K562 (cell line): ENCODE results near the gene CEP57. TPM values are rescaled to one million over a fixed set of nuclear protein-coding genes. Genes with fewer than 3 reads are reported as not detected.

Experiments used
- ATAC-seq: fragments of 200-7000 bp; cut with Tn5 transposase; 3 replicates; pipeline ENCODE4 v1.9.1; 2020; ENCODE audit warnings: moderate library complexity
- BruUV-seq: library from RNA; stranded (reverse); fragments of 400-500 nt; replicated peaks from 2 replicates; lab custom pipeline; 2021; lab: Mats Ljungman, UMichigan
- CTCF ChIA-PET: fragments of 300-600 bp; formaldehyde crosslinking; extraction: SDS; loops from one replicate; lab custom pipeline; 2021; ENCODE audit warnings: low intra/inter-chr PET ratio; lab: Yijun Ruan, JAX
- POLR2A ChIA-PET: fragments of 300-600, 350-650 bp; sonication (Branson Sonifier 250); formaldehyde crosslinking; extraction: SDS; loops from one replicate; lab custom pipeline; 2021; ENCODE audit warnings: antibody characterized with exemption, inconsistent platforms; lab: Yijun Ruan, JAX
- DNase-seq, 4 experiments: peaks; one replicate each; pipeline versions ENCODE4 v3.0.0 to v3.0.0-alpha.2; 2011 to 2018; ENCODE audit warnings: low spot score in 3 of 4, mixed read lengths in 3 of 4; ENCODE audit errors: extremely low read depth in 1 of 4
- FAIRE-seq: peaks from 2 replicates; lab custom pipeline; 2011; peaks lifted over from hg19 to GRCh38; lab: Jason Lieb, UNC
- H2AFZ ChIP-seq: 2 replicates; pipeline ENCODE4 v1.6.0; 2011; ENCODE audit warnings: low read depth, low read length, control low read depth, inconsistent platforms
- H3K27ac ChIP-seq: fragments of 200-600 bp; 3 replicates; pipeline ENCODE4 v1.8.0; 2011; ENCODE audit warnings: low read depth, mild to moderate bottlenecking, control low read depth, inconsistent platforms, low read length, moderate library complexity, mixed read lengths; ENCODE audit errors: extremely low read depth
- H3K27me3 ChIP-seq, 2 experiments: fragments of 300-600 bp in 1 of 2; 2 replicates in 1 of 2; 3 replicates in 1 of 2; pipeline versions ENCODE4 v1.6.0 to v1.8.0; 2011; ENCODE audit warnings: inconsistent platforms in 2 of 2, low read length in 2 of 2, mild to moderate bottlenecking in 1 of 2, mixed read lengths in 1 of 2, moderate library complexity in 1 of 2; ENCODE audit not compliant: control insufficient read depth in 2 of 2, insufficient read depth in 2 of 2
- H3K36me3 ChIP-seq: fragments of 300-600 bp; 3 replicates; pipeline ENCODE4 v1.8.0; 2011; ENCODE audit warnings: mild to moderate bottlenecking, low read length, inconsistent platforms; ENCODE audit not compliant: control insufficient read depth, insufficient read depth
- H3K4me1 ChIP-seq, 2 experiments: fragments of 200-600 bp in 1 of 2; replicated peaks in 1 of 2; 2 replicates in 1 of 2; 3 replicates in 1 of 2; pipeline versions ENCODE4 v1.5.1 to v1.8.0; 2011; ENCODE audit warnings: inconsistent platforms in 2 of 2, low read length in 2 of 2, mild to moderate bottlenecking in 1 of 2, mixed read lengths in 1 of 2, moderate library complexity in 1 of 2; ENCODE audit not compliant: control insufficient read depth in 2 of 2, insufficient read depth in 2 of 2
- H3K4me2 ChIP-seq: 2 replicates; pipeline ENCODE4 v1.6.1; 2011; ENCODE audit warnings: low read length, control low read depth, inconsistent platforms, mixed read lengths; ENCODE audit not compliant: insufficient read depth
- H3K4me3 ChIP-seq: fragments of 200-600 bp; sonication (generic), shearing (Covaris generic); 2 replicates; pipeline ENCODE4 v1.5.1; 2016; ENCODE audit warnings: control low read depth, inconsistent platforms
- H3K79me2 ChIP-seq: fragments of 200-600 bp; 3 replicates; pipeline ENCODE4 v1.8.0; 2011; ENCODE audit warnings: low read length, inconsistent platforms; ENCODE audit not compliant: control insufficient read depth, insufficient read depth
- H3K9ac ChIP-seq, 2 experiments: 2 replicates each; pipeline versions ENCODE4 v1.6.0 to v1.6.1; 2011; ENCODE audit warnings: low read depth in 2 of 2, low read length in 2 of 2, control low read depth in 1 of 2, inconsistent platforms in 1 of 2, mild to moderate bottlenecking in 1 of 2, mixed read lengths in 1 of 2; ENCODE audit not compliant: insufficient read depth in 1 of 2
- H3K9me1 ChIP-seq: one replicate; pipeline ENCODE4 v1.6.0; 2011; ENCODE audit warnings: inconsistent platforms, mild to moderate bottlenecking, low read length, moderate library complexity; ENCODE audit not compliant: control insufficient read depth, insufficient read depth
- H3K9me3 ChIP-seq: replicated peaks from 2 replicates; pipeline ENCODE4 v1.5.1; 2011; ENCODE audit warnings: low read depth, low read length, inconsistent platforms; ENCODE audit not compliant: control insufficient read depth, insufficient read depth
- H4K20me1 ChIP-seq: replicated peaks from 2 replicates; pipeline ENCODE4 v1.6.1; 2011; ENCODE audit warnings: low read length, inconsistent platforms, mixed read lengths; ENCODE audit not compliant: control insufficient read depth, insufficient read depth
- FOSL1 ChIP-seq: fragments of 200-800 bp; sonication (Bioruptor generic); conservative IDR thresholded peaks from 2 replicates; pipeline ENCODE4 v1.6.1; 2016; ENCODE audit warnings: missing genetic modification characterization, missing compliant biosample characterization
- HES1 ChIP-seq: fragments of 450-650 bp; IDR thresholded peaks from 2 replicates; pipeline ENCODE4 v1.6.1; 2016; ENCODE audit warnings: low read depth, mild to moderate bottlenecking, moderate library complexity
- KAT2B ChIP-seq: IDR thresholded peaks from one replicate; pipeline ENCODE4 v1.6.1; 2012; ENCODE audit warnings: low read depth, mild to moderate bottlenecking, control low read depth, inconsistent platforms, low read length, moderate library complexity
- NFE2 ChIP-seq: IDR thresholded peaks from 2 replicates; pipeline ENCODE4 v1.6.1; 2014; ENCODE audit warnings: antibody characterized with exemption, low read depth
- RERE ChIP-seq: sonication (generic); formaldehyde crosslinking; IDR thresholded peaks from 2 replicates; pipeline ENCODE4 v1.8.0; 2023; ENCODE audit warnings: missing genetic modification reagents, mild to moderate bottlenecking, borderline replicate concordance
- RFX7 ChIP-seq: fragments of 250-450 bp; sonication (Bioruptor Pico); IDR thresholded peaks from 2 replicates; pipeline ENCODE4 v1.5.1; 2021; ENCODE audit warnings: mild to moderate bottlenecking
- SMARCA5 ChIP-seq: fragments of 450-650 bp; IDR thresholded peaks from 2 replicates; pipeline ENCODE4 v1.6.1; 2016
- SMARCB1 ChIP-seq: IDR thresholded peaks from 2 replicates; pipeline ENCODE4 v1.6.1; 2011; ENCODE audit warnings: improper control_type of control experiment, low read depth; ENCODE audit not compliant: insufficient read length
- THAP12 ChIP-seq: fragments of 250-450 bp; sonication (Bioruptor Pico); IDR thresholded peaks from 2 replicates; pipeline ENCODE4 v1.9.0; 2021; ENCODE audit warnings: mild to moderate bottlenecking, inconsistent platforms
- ZBTB12 ChIP-seq: fragments of 250-450 bp; sonication (Bioruptor Pico); IDR thresholded peaks from 2 replicates; pipeline ENCODE4 v1.4.0; 2020
- ZNF316 ChIP-seq: fragments of 450-650 bp; IDR thresholded peaks from 2 replicates; pipeline ENCODE4 v1.6.1; 2016
- ZNF76 ChIP-seq: fragments of 250-450 bp; sonication (Bioruptor Pico); IDR thresholded peaks from 2 replicates; pipeline ENCODE4 v1.4.0; 2020; ENCODE audit warnings: mild to moderate bottlenecking, moderate library complexity, borderline replicate concordance
- WGBS: fragments of 100-300 bp; shearing (Covaris generic); methylation state at CpG from one replicate; pipeline ENCODE4 v1.1.6; 2016; ENCODE audit warnings: low coverage, mixed read lengths; ENCODE audit not compliant: insufficient coverage; ENCODE audit errors: missing lambda C conversion rate; 5-methylcytosine and 5-hydroxymethylcytosine counted together
- in situ Hi-C: fragments of 300-500 bp; cut with MboI; formaldehyde crosslinking; loops from 4 replicates; pipeline ENCODE4 v1.15.0; 2018; ENCODE audit warnings: inconsistent platforms, mixed read lengths
- intact Hi-C: fragments of 100-400 bp; cut with micrococcal nuclease; formaldehyde crosslinking; loops from 2 replicates; pipeline ENCODE4 v1.14.2; 2022
- polyA plus RNA-seq, 8 experiments: library from polyadenylated mRNA; depleted of rRNA in 4 of 8; stranded (reverse) in 5 of 8; unstranded in 3 of 8; fragments of >200 nt; fragmentation: Nextera tagmentation in 2 of 8; fragmentation: Illumina TruSeq in 1 of 8; extraction: Ambion mirVana in 2 of 8; extraction: Trizol in 1 of 8; gene quantifications; 2 replicates each; pipeline versions ENCODE4 v1.2.1 to v1.2.3, GENCODE V29; 2011 to 2014; ENCODE audit warnings: inconsistent platforms in 1 of 8, missing spikeins in 1 of 8
- total RNA-seq, 7 experiments: library from RNA; depleted of rRNA in 6 of 7; stranded (reverse); fragments of >200 nt in 6 of 7; fragmentation: Illumina TruSeq in 2 of 7; extraction: Trizol in 2 of 7; gene quantifications; 2 replicates each; pipeline versions ENCODE4 v1.2.1 to v1.2.3, GENCODE V29; 2011 to 2021; ENCODE audit warnings: low replicate concordance in 1 of 7

Gene CEP57
- total and polyA plus RNA-seq, 9 of the 15 experiments (the other 6 are each of a cell fraction or from before 2014, with no cell fraction given) = 25.1 to 88.1 (median 65.2) TPM

- ChIA-PET POLR2A (no interaction called here), CTCF (no interaction called here)
- Histone ChIP-seq H3K9ac (no peak overlapping the region), H3K4me3 (no peak overlapping the region), H3K27me3 (no peaks in the 10 kb centered on the region), H3K36me3 (peaks cover 21% of the 10 kb centered on the region; the same call in 2 of the 3 replicates), H4K20me1 (no peaks in the 10 kb centered on the region), H3K4me2 (no peak overlapping the region), H3K9me3 (no peaks in the 10 kb centered on the region), H2AFZ (no peak overlapping the region), H3K9me1 (no peaks in the 10 kb centered on the region), H3K27ac (no peak overlapping the region), H3K79me2 (no peaks in the 10 kb centered on the region), H3K4me1 (no peaks in the 10 kb centered on the region)
- WGBS = 83% methylated on average over 2 of the region's 2 CpGs
- ATAC-seq (no peak), DNase-seq (no peak), FAIRE-seq (no peak)
- intact Hi-C loops = no loop called here
- no TSS peak for BruUV-seq
- in situ Hi-C loops = no loop called here
- TF ChIP-seq ZBTB12 (CRISPR knock-in tag) (no peak), ZNF316 (no peak), THAP12 (no peak), ZNF76 (CRISPR knock-in tag) (no peak), SMARCA5 (no peak), RFX7 (CRISPR knock-in tag) (no peak), KAT2B (no peak), SMARCB1 (no peak), NFE2 (no peak), FOSL1 (no peak), HES1 (no peak), RERE (CRISPR knock-in tag) (no peak)
Observed at GRCh38 chr11:95863486-95864140, 73.3 kb downstream of the CEP57 start.
